Endothelial cell of umbilical vein (primary cell): ENCODE data around the gene CALU. TPM values are rescaled to one million over a fixed set of nuclear protein-coding genes. Genes with fewer than 3 reads are reported as not detected.

Experiments used
- BruUV-seq: library from RNA; stranded (reverse); fragments of 400-500 nt; replicated peaks from 2 replicates; lab custom pipeline; 2021; lab: Mats Ljungman, UMichigan
- CTCF ChIA-PET: fragments of 300-600, 350-600 bp; sonication (Branson Sonifier 250); formaldehyde crosslinking; loops from one replicate; lab custom pipeline; 2021; ENCODE audit warnings: antibody characterized with exemption, inconsistent platforms; lab: Charles Lee
- POLR2A ChIA-PET: fragments of 300-600, 350-600 bp; sonication (Branson Sonifier 250); formaldehyde crosslinking; loops from one replicate; lab custom pipeline; 2021; ENCODE audit warnings: antibody characterized with exemption, inconsistent platforms; lab: Charles Lee
- DNase-seq: peaks from one replicate; pipeline ENCODE4 v3.0.0-alpha.2; 2011; ENCODE audit warnings: low read depth, low spot score
- FAIRE-seq: peaks from 2 replicates; lab custom pipeline; 2011; peaks lifted over from hg19 to GRCh38; lab: Jason Lieb, UNC
- H2AFZ ChIP-seq: 2 replicates; pipeline ENCODE4 v1.6.0; 2012; ENCODE audit warnings: low read depth, low read length, control low read depth, inconsistent platforms
- H3K27ac ChIP-seq: 2 replicates; pipeline ENCODE4 v1.5.1; 2011; ENCODE audit warnings: low read depth, mild to moderate bottlenecking, control low read depth, low read length, moderate library complexity; ENCODE audit not compliant: insufficient read depth
- H3K27me3 ChIP-seq, 2 experiments: 2 replicates each; pipeline versions ENCODE4 v1.6.0 to v1.6.1; 2011; ENCODE audit warnings: low read length in 2 of 2, mixed read lengths in 1 of 2; ENCODE audit not compliant: control insufficient read depth in 2 of 2, insufficient read depth in 2 of 2
- H3K36me3 ChIP-seq, 2 experiments: 2 replicates in 1 of 2; 3 replicates in 1 of 2; pipeline ENCODE4 v1.5.1; 2011; ENCODE audit warnings: low read length in 2 of 2, mild to moderate bottlenecking in 1 of 2, moderate library complexity in 1 of 2; ENCODE audit not compliant: control insufficient read depth in 2 of 2, insufficient read depth in 2 of 2; ENCODE audit errors: extremely low read depth in 1 of 2
- H3K4me1 ChIP-seq: 3 replicates; pipeline ENCODE4 v1.5.1; 2011; ENCODE audit warnings: mild to moderate bottlenecking, low read length; ENCODE audit not compliant: control insufficient read depth, insufficient read depth; ENCODE audit errors: extremely low read depth
- H3K4me2 ChIP-seq: 2 replicates; pipeline ENCODE4 v1.6.1; 2011; ENCODE audit warnings: low read length, control low read depth, mixed read lengths; ENCODE audit not compliant: insufficient read depth
- H3K4me3 ChIP-seq, 3 experiments: fragments of 200-600 bp in 1 of 3; sonication (generic), shearing (Covaris generic) in 1 of 3; replicated peaks in 1 of 3; 2 replicates each; pipeline ENCODE4 v1.5.1; 2011 to 2016; ENCODE audit warnings: control low read depth in 3 of 3, low read length in 3 of 3, mild to moderate bottlenecking in 2 of 3, inconsistent platforms in 1 of 3, low read depth in 1 of 3, moderate library complexity in 1 of 3; ENCODE audit not compliant: insufficient read depth in 1 of 3
- H3K79me2 ChIP-seq: 2 replicates; pipeline ENCODE4 v1.6.0; 2012; ENCODE audit warnings: low read length, inconsistent platforms; ENCODE audit not compliant: control insufficient read depth, insufficient read depth
- H3K9ac ChIP-seq: replicated peaks from 2 replicates; pipeline ENCODE3; 2011; ENCODE audit warnings: low read length, control low read depth; ENCODE audit not compliant: insufficient read depth; ENCODE audit errors: extremely low read depth
- H3K9me1 ChIP-seq: replicated peaks from 3 replicates; pipeline ENCODE4 v1.6.0; 2011; ENCODE audit warnings: mild to moderate bottlenecking, low read length; ENCODE audit not compliant: control insufficient read depth, insufficient read depth; ENCODE audit errors: extremely low read depth
- H3K9me3 ChIP-seq: replicated peaks from 2 replicates; pipeline ENCODE4 v1.5.1; 2012; ENCODE audit warnings: low read length, inconsistent platforms; ENCODE audit not compliant: control insufficient read depth, insufficient read depth
- H4K20me1 ChIP-seq: replicated peaks from 2 replicates; pipeline ENCODE3; 2011; ENCODE audit warnings: mild to moderate bottlenecking, low read length; ENCODE audit not compliant: control insufficient read depth, insufficient read depth; ENCODE audit errors: extremely low read depth
- CTCF ChIP-seq, 2 donors: IDR thresholded peaks; 1 replicate in 1 of 2; 2 replicates in 1 of 2; pipeline ENCODE4 v1.5.1; 2011; ENCODE audit warnings: low read length in 2 of 2, mild to moderate bottlenecking in 2 of 2, moderate library complexity in 2 of 2, control low read depth in 1 of 2, inconsistent platforms in 1 of 2, low read depth in 1 of 2; ENCODE audit not compliant: insufficient read depth in 1 of 2; ENCODE audit errors: extremely low read depth in 1 of 2
- EZH2 ChIP-seq: IDR thresholded peaks from 2 replicates; pipeline ENCODE4 v1.6.1; 2012; ENCODE audit warnings: borderline replicate concordance, low read depth, mild to moderate bottlenecking, moderate library complexity, low read length, inconsistent platforms; ENCODE audit not compliant: severe bottlenecking
- FOS ChIP-seq: IDR thresholded peaks from 2 replicates; pipeline ENCODE4 v1.6.1; 2011; ENCODE audit warnings: mild to moderate bottlenecking, low read length, moderate library complexity, borderline replicate concordance; ENCODE audit not compliant: insufficient read depth
- GATA2 ChIP-seq: IDR thresholded peaks from 2 replicates; pipeline ENCODE4 v1.7.0; 2011; ENCODE audit warnings: low read depth, mild to moderate bottlenecking, moderate library complexity, mixed read lengths, low read length; ENCODE audit not compliant: insufficient read length, insufficient read depth
- JUN ChIP-seq: IDR thresholded peaks from 2 replicates; pipeline ENCODE4 v1.6.1; 2011; ENCODE audit warnings: borderline replicate concordance, low read depth; ENCODE audit not compliant: insufficient read length, insufficient read depth
- dilution Hi-C: fragments of 300-500 bp; cut with MboI; formaldehyde crosslinking; loops from one replicate; pipeline ENCODE4 v1.15.0; 2019; ENCODE audit warnings: low sequenced_read_pairs; ENCODE audit not compliant: extremely low pct_ligation_motif_present
- intact Hi-C: fragments of 100-400 bp; cut with micrococcal nuclease; formaldehyde crosslinking; loops from one replicate; pipeline ENCODE4 v1.10.0; 2022
- polyA plus RNA-seq, 4 experiments: library from polyadenylated mRNA; depleted of rRNA in 3 of 4; stranded (reverse) in 3 of 4; unstranded in 1 of 4; fragments of >200 nt; gene quantifications; 2 replicates each; pipeline versions ENCODE4 v1.2.1 to v1.2.3, GENCODE V29; 2011 to 2012; ENCODE audit warnings: missing spikeins in 1 of 4
- total RNA-seq: library from RNA; stranded (reverse); gene quantifications from 2 replicates; pipeline ENCODE4 v1.2.3, GENCODE V29; 2021

CALU gene
- total and polyA plus RNA-seq, 2 donors (not counting 3 experiments of a cell fraction or from before 2014, with no cell fraction given), result 135 to 257 TPM

- Histone ChIP-seq H3K4me3 (peak overlapping the region in 1 of 3 experiments; percentile 55), H3K27me3 (peaks cover 16 to 32% of the 10 kb centered on the region in 2 experiments), H3K9me1 (no peaks in the 10 kb centered on the region), H2AFZ (peak overlapping the region; percentile 96), H3K36me3 (no peaks in the 10 kb centered on the region), H3K4me2 (peak overlapping the region; percentile 83), H3K27ac (no peak overlapping the region), H4K20me1 (no peaks in the 10 kb centered on the region), H3K4me1 (peaks cover 4% of the 10 kb centered on the region), H3K9me3 (no peaks in the 10 kb centered on the region), H3K79me2 (no peaks in the 10 kb centered on the region), H3K9ac (no peak overlapping the region)
- no TSS peak for BruUV-seq
- intact Hi-C loops (loop anchor here (1.0 to 2.0 kb wide), 2 partner anchors 41 to 71 kb away; no protein-coding TSS in a partner anchor), dilution Hi-C loops (no loop called here)
- CTCF ChIA-PET, result interaction anchor here (0.7 to 1.2 kb wide), 2 partner anchors 91 to 290 kb away, joined by 3 to 4 read pairs; no protein-coding TSS in a partner anchor
- FAIRE-seq (no peak), DNase-seq (no peak)
- TF ChIP-seq JUN (no peak), FOS (no peak), GATA2 (no peak)
- POLR2A ChIA-PET, result no interaction called here
These were observed 52.8 kb downstream of the CALU start for GRCh38 chr7:128791972-128792327.

DNA sequence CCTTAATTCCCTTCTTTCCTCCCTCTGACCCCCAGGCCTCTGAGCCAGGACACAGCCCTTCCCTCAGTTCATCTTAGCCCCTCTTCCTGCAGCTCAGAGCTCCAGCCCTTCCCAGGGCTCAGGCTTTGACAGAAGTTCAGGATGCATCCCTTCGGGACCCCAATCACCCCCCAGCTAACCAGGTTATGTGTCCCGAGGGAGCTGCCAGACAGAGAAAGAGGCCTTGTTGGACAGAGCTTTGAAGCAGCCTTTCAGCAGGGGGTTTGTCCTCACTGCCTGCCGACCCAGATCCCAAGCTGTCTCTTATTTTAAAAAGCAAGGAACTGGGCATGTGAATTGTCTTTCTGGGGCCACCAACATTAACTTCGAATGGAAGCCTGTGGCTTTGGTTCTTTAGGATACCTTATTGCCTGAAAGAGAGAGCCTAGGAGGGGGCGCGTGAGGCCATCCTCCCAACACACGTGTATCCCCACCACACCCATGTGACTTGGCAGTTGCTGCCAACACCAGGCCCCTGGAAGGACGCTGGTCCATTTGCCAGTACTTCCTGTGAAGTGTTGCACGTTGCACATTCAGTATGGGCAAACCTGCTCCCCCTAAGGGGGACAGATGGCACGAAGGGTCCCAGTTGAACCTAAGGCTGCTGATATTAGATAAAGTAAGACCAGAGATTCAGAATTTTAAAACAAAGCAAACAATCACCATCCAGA, 53.5 kb downstream of the CALU start:
- no peaks in the 10 kb centered on the region for H3K79me2 ChIP-seq
- dilution Hi-C loops, result no loop called here
- H3K9ac ChIP-seq, result no peak overlapping the region
- ChIA-PET POLR2A (no interaction called here), CTCF (interaction anchor here (0.7 to 1.2 kb wide), 2 partner anchors 90 to 289 kb away, joined by 3 to 4 read pairs; no protein-coding TSS in a partner anchor)
- no peak overlapping the region for H3K27ac ChIP-seq
- no peak overlapping the region for H3K4me2 ChIP-seq
- FAIRE-seq, result no peak
- peaks cover 16 to 28% of the 10 kb centered on the region in 2 experiments for H3K27me3 ChIP-seq
- H4K20me1 ChIP-seq, result no peaks in the 10 kb centered on the region
- BruUV-seq, result no TSS peak
- TF ChIP-seq CTCF (IDR thresholded peaks at IDR 0.05; ENCODE audit: extremely low read depth in 1 of 2, insufficient read depth in 1 of 2, low read depth in 1 of 2, low read length in 2 of 2), result no peak
- TF ChIP-seq GATA2, result no peak
- no peak for TF ChIP-seq EZH2
- no peak for DNase-seq
- H2AFZ ChIP-seq, result no peak overlapping the region
- no peaks in the 10 kb centered on the region for H3K36me3 ChIP-seq
- no peak overlapping the region for H3K4me3 ChIP-seq
- H3K4me1 ChIP-seq, result peaks cover 4% of the 10 kb centered on the region
- intact Hi-C loops, result no loop called here
- no peaks in the 10 kb centered on the region for H3K9me1 ChIP-seq
- H3K9me3 ChIP-seq, result no peaks in the 10 kb centered on the region
